ENCODE measurements around the gene FDX1.

FDX1 gene

DNA sequence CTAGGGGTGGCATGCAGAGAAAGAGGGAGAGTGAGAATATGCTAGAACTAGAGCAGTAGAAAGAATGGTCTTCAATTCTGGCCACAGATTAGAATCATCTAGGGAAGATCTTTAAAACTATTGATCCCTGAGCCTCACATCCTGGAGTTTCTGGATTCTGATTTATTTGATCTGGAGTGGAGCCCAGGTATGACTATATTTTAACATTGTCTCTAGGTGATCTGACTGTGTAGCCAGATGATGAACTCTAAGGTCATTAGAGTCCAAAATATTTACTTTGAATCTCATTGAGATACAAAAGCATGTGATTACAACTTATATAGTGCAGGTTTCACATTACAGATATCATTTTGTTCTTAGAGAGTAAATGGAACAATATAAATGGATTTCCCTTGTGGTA, 79.7 kb downstream of the FDX1 start:
- Histone ChIP-seq H3K4me3 (ENCODE audit: low read depth, low read length) (no peak overlapping the region), H3K27ac (no peak overlapping the region), H3K36me3 (replicated peaks) (no peaks in the 10 kb centered on the region), H3K27me3 (replicated peaks) (no peaks in the 10 kb centered on the region)
- in situ Hi-C loops (cut with HindIII; ENCODE audit: low pct_ligation_motif_present, low sequenced_read_pairs), result no loop called here
- TF ChIP-seq, protein P1, sequence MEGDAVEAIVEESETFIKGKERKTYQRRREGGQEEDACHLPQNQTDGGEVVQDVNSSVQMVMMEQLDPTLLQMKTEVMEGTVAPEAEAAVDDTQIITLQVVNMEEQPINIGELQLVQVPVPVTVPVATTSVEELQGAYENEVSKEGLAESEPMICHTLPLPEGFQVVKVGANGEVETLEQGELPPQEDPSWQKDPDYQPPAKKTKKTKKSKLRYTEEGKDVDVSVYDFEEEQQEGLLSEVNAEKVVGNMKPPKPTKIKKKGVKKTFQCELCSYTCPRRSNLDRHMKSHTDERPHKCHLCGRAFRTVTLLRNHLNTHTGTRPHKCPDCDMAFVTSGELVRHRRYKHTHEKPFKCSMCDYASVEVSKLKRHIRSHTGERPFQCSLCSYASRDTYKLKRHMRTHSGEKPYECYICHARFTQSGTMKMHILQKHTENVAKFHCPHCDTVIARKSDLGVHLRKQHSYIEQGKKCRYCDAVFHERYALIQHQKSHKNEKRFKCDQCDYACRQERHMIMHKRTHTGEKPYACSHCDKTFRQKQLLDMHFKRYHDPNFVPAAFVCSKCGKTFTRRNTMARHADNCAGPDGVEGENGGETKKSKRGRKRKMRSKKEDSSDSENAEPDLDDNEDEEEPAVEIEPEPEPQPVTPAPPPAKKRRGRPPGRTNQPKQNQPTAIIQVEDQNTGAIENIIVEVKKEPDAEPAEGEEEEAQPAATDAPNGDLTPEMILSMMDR (IDR thresholded peaks at IDR 0.05; ENCODE audit: low read depth, low read length, missing control alignments), result no peak
- no peak for DNase-seq

DNA sequence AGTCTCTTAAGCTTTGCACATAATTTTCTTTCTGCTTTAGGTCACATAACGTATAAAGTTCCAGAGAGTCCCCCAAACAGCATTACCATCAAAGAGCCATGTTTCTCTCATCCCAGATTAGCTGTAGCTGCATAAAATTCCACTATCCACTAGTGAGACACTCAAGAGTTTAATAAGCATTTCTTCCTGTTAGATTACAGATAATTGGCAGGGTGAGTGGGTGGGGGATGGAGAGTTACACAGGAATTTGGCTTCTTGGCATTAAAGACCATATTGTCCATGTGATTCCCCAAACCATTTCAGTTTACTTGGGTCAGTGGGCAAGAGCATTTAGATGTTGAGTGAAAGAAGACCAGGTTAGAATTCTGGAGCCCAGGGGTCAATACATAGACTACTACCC, 82.3 kb downstream of the FDX1 start:
- no peak overlapping the region for H3K4me3 ChIP-seq (ENCODE audit: low read depth, low read length)
- DNase-seq, result no peak
- no peak overlapping the region for H3K27ac ChIP-seq
- H3K36me3 ChIP-seq (replicated peaks), result no peaks in the 10 kb centered on the region
- H3K27me3 ChIP-seq (replicated peaks), result no peaks in the 10 kb centered on the region
- in situ Hi-C loops (cut with HindIII; ENCODE audit: low pct_ligation_motif_present, low sequenced_read_pairs), result no loop called here
- TF ChIP-seq, protein P1 (IDR thresholded peaks at IDR 0.05; ENCODE audit: low read depth, low read length, missing control alignments), result no peak

DNA sequence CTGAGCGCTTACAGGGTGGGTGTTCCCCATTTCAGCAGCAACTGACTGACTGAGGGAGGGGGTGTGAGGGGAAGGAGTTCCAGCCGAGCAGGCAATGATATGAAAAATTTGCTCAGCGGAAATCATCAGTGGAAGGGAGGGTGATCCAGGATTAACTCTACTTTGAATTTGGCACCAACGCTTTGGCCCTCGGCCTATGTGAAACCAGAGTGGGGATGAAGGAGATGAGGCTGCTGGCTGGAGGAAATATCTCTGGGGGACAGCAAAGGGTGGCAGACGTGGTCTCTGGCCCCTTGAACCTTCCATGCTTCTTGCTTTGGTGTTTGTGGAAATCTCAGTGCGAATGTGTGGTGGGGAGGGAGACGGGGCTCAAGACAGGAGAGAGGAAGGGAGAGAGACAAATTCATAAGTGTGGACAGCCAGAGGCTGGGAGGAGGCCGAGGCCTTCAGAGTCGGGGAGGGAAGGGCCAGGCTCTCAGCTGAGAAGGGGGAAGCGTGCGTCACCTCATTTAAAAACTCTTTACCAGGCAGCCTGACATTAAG, 83.6 kb downstream of the FDX1 start:
- in situ Hi-C loops (cut with HindIII; ENCODE audit: low pct_ligation_motif_present, low sequenced_read_pairs), result no loop called here
- no peak for DNase-seq
- Histone ChIP-seq H3K27me3 (replicated peaks) (no peaks in the 10 kb centered on the region), H3K36me3 (replicated peaks) (no peaks in the 10 kb centered on the region), H3K4me3 (ENCODE audit: low read depth, low read length) (no peak overlapping the region), H3K27ac (no peak overlapping the region)
- TF ChIP-seq, protein P1 (IDR thresholded peaks at IDR 0.05; ENCODE audit: low read depth, low read length, missing control alignments), result no peak

DNA sequence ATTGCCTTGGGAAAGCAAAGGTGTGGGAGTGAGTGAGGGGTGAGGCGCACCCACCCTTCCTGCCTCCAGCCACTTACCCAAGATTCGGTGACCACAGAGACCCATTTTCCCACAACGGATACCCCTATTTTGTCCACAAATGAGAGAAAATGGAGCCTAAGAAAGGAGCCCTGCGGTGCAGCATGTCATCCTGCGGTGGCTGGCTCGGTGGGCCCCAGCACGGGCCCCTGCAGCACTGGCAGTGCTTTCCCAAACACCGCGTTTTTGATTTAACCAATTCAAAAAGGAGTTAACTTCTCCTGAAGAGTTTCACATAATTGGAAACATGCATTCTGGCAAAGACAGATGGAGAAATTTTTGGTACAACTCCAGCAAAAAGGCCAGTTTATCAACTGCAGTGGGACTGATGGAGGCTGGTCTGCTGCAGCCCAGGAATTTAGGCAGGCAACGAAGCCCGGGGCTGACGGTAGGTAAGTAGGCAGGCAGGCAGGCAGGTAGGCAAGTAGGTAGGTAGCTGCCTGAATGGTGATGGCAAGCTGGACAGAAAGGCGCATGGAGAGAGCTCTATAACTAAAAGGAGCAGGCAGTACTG, 84.2 kb downstream of the FDX1 start:
- DNase-seq, result no peak
- H3K36me3 ChIP-seq (replicated peaks), result no peaks in the 10 kb centered on the region
- H3K27me3 ChIP-seq (replicated peaks), result no peaks in the 10 kb centered on the region
- TF ChIP-seq, protein P1 (IDR thresholded peaks at IDR 0.05; ENCODE audit: low read depth, low read length, missing control alignments), result no peak
- H3K4me3 ChIP-seq (ENCODE audit: low read depth, low read length), result no peak overlapping the region
- no peak overlapping the region for H3K27ac ChIP-seq
- in situ Hi-C loops (cut with HindIII; ENCODE audit: low pct_ligation_motif_present, low sequenced_read_pairs), result no loop called here
